Ishikawa (cell line): Measurements from ENCODE around the gene TIMP3.

Experiments
- CEBPB ChIP-seq: IDR thresholded peaks from 2 replicates; pipeline ENCODE4 v1.6.1; 2012
- CREB1 ChIP-seq: IDR thresholded peaks from 2 replicates; pipeline ENCODE4 v1.6.1; 2012; ENCODE audit warnings: low read depth
- EP300 ChIP-seq: IDR thresholded peaks from 2 replicates; pipeline ENCODE4 v1.6.1; 2012; ENCODE audit warnings: borderline replicate concordance
- TAF1 ChIP-seq: IDR thresholded peaks from 2 replicates; pipeline ENCODE4 v1.6.1; 2012; ENCODE audit warnings: low read depth, mild to moderate bottlenecking
- TF ChIP-seq, protein P1 (sequence below): IDR thresholded peaks from 2 replicates; pipeline ENCODE4 v1.6.1; 2012

DNA sequence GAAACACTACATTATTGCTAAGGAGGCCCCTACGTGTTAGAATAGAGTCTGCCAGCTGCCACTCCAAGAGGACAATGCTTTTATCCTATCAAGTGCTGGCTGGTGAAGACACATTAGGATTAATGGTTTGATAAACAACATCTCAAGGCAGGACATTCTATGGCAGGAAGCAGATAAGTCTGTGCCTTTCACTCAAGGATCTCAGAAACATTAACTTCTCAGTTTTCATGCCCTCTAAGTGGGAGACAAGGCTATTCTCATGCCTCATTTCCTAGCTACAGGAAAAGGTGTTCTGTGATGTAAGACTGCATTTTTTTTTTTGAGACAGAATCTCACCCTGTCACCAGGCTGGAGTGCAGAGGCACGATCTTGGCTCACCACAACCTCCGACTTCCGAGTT, 23.5 kb upstream of the TIMP3 start:
- TF ChIP-seq CREB1 (no peak), CEBPB (no peak), TAF1 (no peak), EP300 (no peak)
- TF ChIP-seq, protein P1, sequence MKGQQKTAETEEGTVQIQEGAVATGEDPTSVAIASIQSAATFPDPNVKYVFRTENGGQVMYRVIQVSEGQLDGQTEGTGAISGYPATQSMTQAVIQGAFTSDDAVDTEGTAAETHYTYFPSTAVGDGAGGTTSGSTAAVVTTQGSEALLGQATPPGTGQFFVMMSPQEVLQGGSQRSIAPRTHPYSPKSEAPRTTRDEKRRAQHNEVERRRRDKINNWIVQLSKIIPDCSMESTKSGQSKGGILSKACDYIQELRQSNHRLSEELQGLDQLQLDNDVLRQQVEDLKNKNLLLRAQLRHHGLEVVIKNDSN = no peak
